Activated CD8-positive, alpha-beta memory T cell treated with anti-CD3 and anti-CD28 coated beads, Interleukin-2, amount 50 U/mL, for 1 hour (primary cell): ENCODE results near the gene TRIM40.
"Not testable (repeated sequence)": the region's sequence is repeated elsewhere in the genome, so short reads cannot be mapped to it uniquely, and the experiment has no call there.

Experiments
- DNase-seq: peaks from one replicate; pipeline ENCODE4 v3.0.0-alpha.2; 2020; ENCODE audit errors: extremely low read depth

Gene TRIM40

DNA sequence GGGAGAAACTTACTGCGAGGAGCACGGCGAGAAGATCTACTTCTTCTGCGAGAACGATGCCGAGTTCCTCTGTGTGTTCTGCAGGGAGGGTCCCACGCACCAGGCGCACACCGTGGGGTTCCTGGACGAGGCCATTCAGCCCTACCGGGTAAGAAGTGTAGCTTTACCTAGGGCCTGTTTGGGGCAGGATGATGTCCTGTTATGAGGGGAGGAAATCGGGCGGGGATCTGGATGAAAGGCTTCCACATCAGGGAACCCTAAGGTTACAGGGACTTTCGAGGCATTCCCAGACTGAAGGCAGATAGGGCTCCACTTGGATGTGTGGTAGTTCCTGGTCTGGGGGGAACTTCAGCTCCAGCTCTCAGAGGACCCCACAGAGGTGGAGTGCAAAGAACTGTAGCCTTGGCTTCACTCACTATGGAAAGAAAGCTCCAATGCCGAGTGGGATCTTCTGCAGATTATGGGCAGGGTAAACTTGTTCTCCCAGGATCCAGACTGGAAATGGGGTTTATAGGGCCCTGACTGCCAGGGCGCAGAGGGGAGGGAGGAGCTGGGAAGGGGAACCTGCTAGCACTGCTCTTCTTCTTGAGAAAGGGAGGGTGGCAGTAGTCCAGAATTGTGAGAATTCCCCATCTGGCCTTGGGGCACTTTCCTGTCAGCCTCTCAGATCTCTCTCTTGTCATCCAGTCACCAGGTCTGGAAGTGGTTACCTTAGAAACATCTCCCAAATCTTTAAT, 28.1 kb downstream of the TRIM40 start:
- DNase-seq: no peak

- DNase-seq: no peak
These were observed 28.8 kb downstream of the TRIM40 start for GRCh38 chr6:30164714-30165113.

DNA sequence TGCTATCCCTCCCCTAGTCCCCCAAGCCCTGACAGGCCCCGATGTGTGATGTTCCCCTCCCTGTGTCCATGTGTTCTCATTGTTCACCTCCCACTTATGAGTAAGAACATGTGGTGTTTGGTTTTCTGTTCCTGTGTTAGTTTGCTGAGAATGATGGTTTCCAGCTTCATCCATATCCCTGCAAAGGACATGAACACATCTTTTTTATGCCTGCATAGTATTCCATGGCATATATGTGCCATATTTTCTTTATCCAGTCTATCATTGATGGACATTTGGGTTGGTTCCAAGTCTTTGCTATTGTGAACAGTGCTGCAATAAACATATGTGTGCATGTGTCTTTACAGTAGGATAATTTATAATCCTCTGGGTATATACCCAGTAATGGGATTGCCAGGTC, 29.3 kb downstream of the TRIM40 start:
- DNase-seq: not testable (repeated sequence)

DNA sequence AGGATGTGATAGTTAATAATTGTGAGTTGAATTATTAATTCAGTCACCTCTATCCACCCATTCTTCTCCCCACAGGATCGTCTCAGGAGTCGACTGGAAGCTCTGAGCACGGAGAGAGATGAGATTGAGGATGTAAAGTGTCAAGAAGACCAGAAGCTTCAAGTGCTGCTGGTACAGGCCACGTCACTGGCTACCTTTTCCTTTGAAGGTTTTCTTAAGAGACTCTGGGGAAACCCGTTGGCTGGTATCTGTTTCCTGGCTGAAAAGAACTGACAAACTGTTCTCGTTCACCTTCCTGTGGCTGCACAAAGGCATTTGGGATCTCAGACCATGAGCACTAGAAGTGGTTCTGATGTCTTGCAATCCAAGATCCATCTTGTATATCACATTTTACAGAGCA, 31.2 kb downstream of the TRIM40 start:
- no peak for DNase-seq

- DNase-seq: no peak
These were observed 32.8 kb downstream of the TRIM40 start for GRCh38 chr6:30168741-30169140.

GRCh38 chr6:30169658-30170614, 34.0 kb downstream of the TRIM40 start:
- DNase-seq: no peak

GRCh38 chr6:30171677-30172471, 35.9 kb downstream of the TRIM40 start:
- DNase-seq: no peak

- DNase-seq: no peak
These were observed 36.7 kb downstream of the TRIM40 start for GRCh38 chr6:30172681-30173080.

- no peak for DNase-seq
These were observed 39.8 kb downstream of the TRIM40 start for GRCh38 chr6:30175765-30176164.

DNA sequence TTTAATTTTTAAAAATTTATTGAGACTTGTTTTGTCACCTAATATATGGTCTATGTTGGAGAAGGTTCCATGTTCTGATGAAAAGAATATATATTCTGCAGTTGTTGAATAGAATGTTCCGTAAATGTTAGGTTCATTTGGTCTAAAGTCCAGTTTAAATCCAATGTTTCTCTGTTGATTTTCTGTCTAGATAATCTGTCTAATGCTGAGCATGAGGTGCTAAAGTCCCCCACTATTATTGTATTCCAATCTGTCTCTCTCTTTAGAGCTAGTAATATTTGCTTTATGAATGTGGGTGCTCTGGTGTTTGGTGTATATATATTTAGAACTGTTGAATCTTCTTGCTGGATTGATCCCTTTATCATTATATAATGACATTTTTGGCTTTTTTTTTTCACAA, 42.9 kb downstream of the TRIM40 start:
- DNase-seq: no peak

- DNase-seq: no peak
These were observed 44.2 kb downstream of the TRIM40 start for GRCh38 chr6:30180145-30180544.

- no peak for DNase-seq
These were observed 48.6 kb downstream of the TRIM40 start for GRCh38 chr6:30184417-30185031.

GRCh38 chr6:30185846-30186484, 50.0 kb downstream of the TRIM40 start:
- DNase-seq: no peak

DNA sequence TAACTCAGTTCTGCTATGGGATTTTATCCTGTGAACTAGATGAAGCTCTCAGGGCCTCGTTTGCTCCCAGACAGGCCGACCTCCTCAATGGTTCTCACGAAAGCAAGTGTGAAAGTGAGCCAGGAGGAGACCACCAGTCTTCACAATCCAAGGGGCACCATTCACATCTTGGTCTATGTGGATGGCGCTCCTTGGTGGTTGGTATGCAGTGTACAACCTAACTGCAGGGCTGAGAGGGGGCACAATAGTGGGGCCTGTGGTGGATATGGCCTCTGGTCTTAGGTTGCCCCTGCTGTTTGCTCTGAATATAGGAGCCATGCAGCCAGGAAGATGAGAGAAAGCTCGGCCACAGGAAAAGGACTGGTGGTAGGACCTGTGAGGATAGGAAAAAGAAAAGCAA, 52.6 kb downstream of the TRIM40 start:
- no peak for DNase-seq

GRCh38 chr6:30192076-30192475, 56.1 kb downstream of the TRIM40 start:
- DNase-seq: no peak

DNA sequence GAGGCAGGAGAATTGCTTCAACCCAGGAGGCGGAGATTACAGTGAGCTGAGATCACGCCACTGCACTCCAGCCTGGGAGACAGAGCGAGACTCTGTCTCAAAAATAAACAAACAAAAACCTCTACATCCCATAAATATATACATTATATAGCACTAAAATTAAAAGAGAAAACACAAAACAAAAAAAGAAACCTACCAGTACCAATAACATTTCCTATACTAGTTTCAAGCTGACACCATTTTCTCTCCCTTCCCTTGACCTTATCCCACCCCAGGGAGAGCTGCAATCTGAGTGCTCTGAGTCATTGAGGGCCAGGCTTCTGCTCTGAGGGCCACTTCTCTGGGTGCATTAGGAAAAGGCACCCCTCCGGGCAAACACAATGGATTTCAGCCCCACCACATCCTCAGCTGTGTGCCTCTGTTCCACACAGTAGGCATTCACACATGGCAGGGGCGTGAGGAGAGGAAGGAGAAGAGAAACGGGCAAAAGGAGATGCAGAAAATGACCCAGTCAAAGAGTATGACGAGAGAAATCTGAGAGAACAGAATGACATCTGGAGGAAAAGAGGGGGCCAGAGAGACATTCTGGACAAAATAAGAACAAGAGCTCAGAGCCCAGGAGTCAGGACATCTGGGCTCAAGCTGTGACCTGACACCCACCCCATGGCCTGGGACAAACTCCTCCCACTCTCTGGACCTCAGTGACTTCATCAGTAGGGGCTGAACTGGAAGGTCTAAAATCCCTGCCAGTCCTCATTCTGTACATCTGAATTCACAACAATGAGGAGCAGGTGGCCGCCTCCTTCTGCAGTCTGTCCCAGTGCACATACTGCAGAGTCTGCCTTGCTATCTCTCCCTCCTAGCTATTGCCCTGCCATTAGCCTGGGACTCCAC, 59.1 kb downstream of the TRIM40 start:
- no peak for DNase-seq

DNA sequence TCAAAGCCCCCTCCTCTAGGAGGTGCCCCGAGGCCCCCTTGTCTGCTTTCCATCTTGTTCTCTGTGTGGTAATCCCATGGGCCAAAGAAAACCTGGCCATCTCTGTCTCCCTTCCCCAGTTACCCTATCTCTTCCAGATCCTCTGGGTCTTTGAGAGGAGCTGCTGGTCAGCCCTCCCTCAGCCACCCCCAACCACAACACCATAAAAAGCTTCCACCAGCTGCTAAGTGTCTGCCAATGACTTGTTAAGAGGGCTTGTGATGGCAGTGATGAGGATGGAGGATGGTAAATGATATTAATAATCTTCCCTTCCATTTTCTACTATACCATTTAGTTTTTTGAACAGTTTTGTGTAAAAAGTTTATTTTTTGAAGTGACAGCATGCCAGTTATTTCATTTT, 60.0 kb downstream of the TRIM40 start:
- no peak for DNase-seq

DNA sequence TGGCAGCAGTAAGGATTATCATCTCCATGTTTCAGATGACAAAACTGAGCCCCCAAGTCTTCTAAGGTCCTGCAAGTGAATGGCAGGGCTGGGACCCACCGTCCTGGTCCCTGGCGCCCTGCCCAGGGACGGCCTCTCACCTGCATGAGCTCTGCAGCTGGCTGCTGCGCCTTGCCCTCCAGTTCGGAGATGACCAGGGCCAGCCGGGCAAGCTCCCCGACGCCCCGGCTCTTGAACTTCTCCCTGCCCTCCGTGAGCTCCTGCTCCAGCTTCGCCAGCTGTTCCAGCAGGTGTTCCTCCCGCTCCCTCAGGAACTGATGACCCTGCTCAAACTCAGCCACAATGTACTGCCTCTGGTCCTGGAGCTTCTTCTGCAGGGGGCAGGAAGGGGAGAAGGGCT, 60.4 kb downstream of the TRIM40 start:
- DNase-seq: no peak
